ENCODE measurements around the gene NIPAL3.

DNA sequence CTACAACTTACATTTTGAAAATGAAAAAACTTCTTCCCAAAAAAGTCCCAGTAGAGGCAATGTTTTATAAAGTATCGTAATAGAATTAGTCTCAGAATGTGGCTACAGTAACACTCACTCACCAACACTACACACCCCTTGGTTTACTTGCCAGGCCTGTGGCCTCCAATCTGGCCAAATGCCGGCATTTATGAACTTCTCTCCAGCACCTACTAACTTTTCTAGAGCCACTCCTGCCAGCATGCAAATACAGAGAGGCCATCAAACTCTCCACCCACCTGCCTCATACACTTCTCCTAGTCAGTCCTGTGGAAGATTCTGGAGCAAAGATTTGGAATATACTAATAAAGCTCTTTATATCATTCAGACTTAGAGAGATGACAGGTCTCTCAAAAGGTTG is 34.3 kb upstream of the NIPAL3 start:
- TF ChIP-seq POLR2A (IDR thresholded peaks at IDR 0.05; ENCODE audit: low read depth, low read length) (no peak), POLR2AphosphoS5 (IDR thresholded peaks at IDR 0.05; ENCODE audit: low read depth, low read length) (no peak), TAF1 (IDR thresholded peaks at IDR 0.05; ENCODE audit: borderline replicate concordance, low read depth, low read length) (no peak)
